Measurements from ENCODE around the gene FGD5.

The FGD5 gene

DNA sequence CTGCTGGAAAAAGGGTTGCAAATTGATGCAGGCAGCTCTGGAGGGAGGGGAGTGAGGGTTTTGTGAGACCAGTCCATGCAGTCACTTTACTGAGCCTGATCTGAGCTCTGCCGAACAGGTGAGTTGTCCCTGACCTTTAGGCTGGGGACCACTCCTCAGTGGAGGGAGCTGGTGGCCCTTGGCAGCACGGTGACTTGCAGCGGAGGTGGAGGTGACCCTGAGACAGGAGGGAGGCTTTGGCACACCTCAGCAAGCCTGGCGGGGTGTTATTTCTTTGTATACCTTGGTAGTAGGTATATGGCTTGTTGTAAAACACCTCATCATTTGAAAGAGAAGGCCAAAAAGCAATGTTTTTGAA lies 43.5 kb downstream of the FGD5 start:
- H3K9me3 ChIP-seq (ENCODE audit: control insufficient read depth, insufficient read depth, low read length) = no peaks in the 10 kb centered on the region
- no peaks in the 10 kb centered on the region for H3K9me2 ChIP-seq (replicated peaks; ENCODE audit: control insufficient read depth, low read length)
- no peaks in the 10 kb centered on the region for H3K27me3 ChIP-seq (ENCODE audit: control insufficient read depth, low read length)
- H4K20me1 ChIP-seq (ENCODE audit: control insufficient read depth, insufficient read depth, low read depth, low read length) = no peaks in the 10 kb centered on the region
- no peaks in the 10 kb centered on the region for H3K36me3 ChIP-seq (ENCODE audit: control insufficient read depth, low read length)
- no peaks in the 10 kb centered on the region for H3F3A ChIP-seq (ENCODE audit: control insufficient read depth, insufficient read depth)
- H3K27ac ChIP-seq (ENCODE audit: low read depth, low read length) = no peak overlapping the region
- no peak overlapping the region for H3K4me3 ChIP-seq (ENCODE audit: low read length)
- H3K79me2 ChIP-seq (ENCODE audit: control insufficient read depth, low read length) = no peaks in the 10 kb centered on the region
- TF ChIP-seq EZH2phosphoT487 (IDR thresholded peaks at IDR 0.05; ENCODE audit: borderline replicate concordance, low read length) (no peak), CTCF (IDR thresholded peaks at IDR 0.05; ENCODE audit: low read depth, low read length, poor library complexity, severe bottlenecking) (no peak)
- H3K4me2 ChIP-seq (ENCODE audit: low read length) = no peak overlapping the region
- H3K4me1 ChIP-seq (ENCODE audit: control insufficient read depth, low read length) = no peaks in the 10 kb centered on the region

GRCh38 chr3:14862661-14863230 lies 44.0 kb downstream of the FGD5 start:
- no peaks in the 10 kb centered on the region for H3K27me3 ChIP-seq (ENCODE audit: control insufficient read depth, low read length)
- H3K9me3 ChIP-seq (ENCODE audit: control insufficient read depth, insufficient read depth, low read length) = no peaks in the 10 kb centered on the region
- no peak overlapping the region for H3K27ac ChIP-seq (ENCODE audit: low read depth, low read length)
- no peaks in the 10 kb centered on the region for H3K36me3 ChIP-seq (ENCODE audit: control insufficient read depth, low read length)
- H3K4me2 ChIP-seq (ENCODE audit: low read length) = no peak overlapping the region
- H4K20me1 ChIP-seq (ENCODE audit: control insufficient read depth, insufficient read depth, low read depth, low read length) = no peaks in the 10 kb centered on the region
- no peaks in the 10 kb centered on the region for H3F3A ChIP-seq (ENCODE audit: control insufficient read depth, insufficient read depth)
- H3K4me1 ChIP-seq (ENCODE audit: control insufficient read depth, low read length) = no peaks in the 10 kb centered on the region
- no peak for TF ChIP-seq CTCF (IDR thresholded peaks at IDR 0.05; ENCODE audit: low read depth, low read length, poor library complexity, severe bottlenecking)
- TF ChIP-seq EZH2phosphoT487 (IDR thresholded peaks at IDR 0.05; ENCODE audit: borderline replicate concordance, low read length) = no peak
- H3K79me2 ChIP-seq (ENCODE audit: control insufficient read depth, low read length) = no peaks in the 10 kb centered on the region
- no peak overlapping the region for H3K4me3 ChIP-seq (ENCODE audit: low read length)
- H3K9me2 ChIP-seq (replicated peaks; ENCODE audit: control insufficient read depth, low read length) = no peaks in the 10 kb centered on the region

- Histone ChIP-seq H3K27ac (ENCODE audit: low read depth, low read length) (no peak overlapping the region), H3K27me3 (ENCODE audit: control insufficient read depth, low read length) (no peaks in the 10 kb centered on the region), H3K9me3 (ENCODE audit: control insufficient read depth, insufficient read depth, low read length) (no peaks in the 10 kb centered on the region), H3K9me2 (replicated peaks; ENCODE audit: control insufficient read depth, low read length) (no peaks in the 10 kb centered on the region), H3K4me1 (ENCODE audit: control insufficient read depth, low read length) (no peaks in the 10 kb centered on the region), H3K4me3 (ENCODE audit: low read length) (no peak overlapping the region), H3K79me2 (ENCODE audit: control insufficient read depth, low read length) (no peaks in the 10 kb centered on the region), H4K20me1 (ENCODE audit: control insufficient read depth, insufficient read depth, low read depth, low read length) (no peaks in the 10 kb centered on the region), H3F3A (ENCODE audit: control insufficient read depth, insufficient read depth) (no peaks in the 10 kb centered on the region), H3K4me2 (ENCODE audit: low read length) (no peak overlapping the region), H3K36me3 (ENCODE audit: control insufficient read depth, low read length) (no peaks in the 10 kb centered on the region)
- TF ChIP-seq CTCF (IDR thresholded peaks at IDR 0.05; ENCODE audit: low read depth, low read length, poor library complexity, severe bottlenecking) (peak; percentile 40), EZH2phosphoT487 (IDR thresholded peaks at IDR 0.05; ENCODE audit: borderline replicate concordance, low read length) (no peak)
Measured at GRCh38 chr3:14863333-14864100, 44.8 kb downstream of the FGD5 start.
